ENCODE data around the gene SYNPO2. TPM values are rescaled to one million over a fixed set of nuclear protein-coding genes. Genes with fewer than 3 reads are reported as not detected.

SYNPO2 gene
- total and polyA plus RNA-seq, 2 of the 8 experiments (the other 6 are each of a cell fraction or from before 2014, with no cell fraction given), result 0.50 to 4.2 TPM

DNA sequence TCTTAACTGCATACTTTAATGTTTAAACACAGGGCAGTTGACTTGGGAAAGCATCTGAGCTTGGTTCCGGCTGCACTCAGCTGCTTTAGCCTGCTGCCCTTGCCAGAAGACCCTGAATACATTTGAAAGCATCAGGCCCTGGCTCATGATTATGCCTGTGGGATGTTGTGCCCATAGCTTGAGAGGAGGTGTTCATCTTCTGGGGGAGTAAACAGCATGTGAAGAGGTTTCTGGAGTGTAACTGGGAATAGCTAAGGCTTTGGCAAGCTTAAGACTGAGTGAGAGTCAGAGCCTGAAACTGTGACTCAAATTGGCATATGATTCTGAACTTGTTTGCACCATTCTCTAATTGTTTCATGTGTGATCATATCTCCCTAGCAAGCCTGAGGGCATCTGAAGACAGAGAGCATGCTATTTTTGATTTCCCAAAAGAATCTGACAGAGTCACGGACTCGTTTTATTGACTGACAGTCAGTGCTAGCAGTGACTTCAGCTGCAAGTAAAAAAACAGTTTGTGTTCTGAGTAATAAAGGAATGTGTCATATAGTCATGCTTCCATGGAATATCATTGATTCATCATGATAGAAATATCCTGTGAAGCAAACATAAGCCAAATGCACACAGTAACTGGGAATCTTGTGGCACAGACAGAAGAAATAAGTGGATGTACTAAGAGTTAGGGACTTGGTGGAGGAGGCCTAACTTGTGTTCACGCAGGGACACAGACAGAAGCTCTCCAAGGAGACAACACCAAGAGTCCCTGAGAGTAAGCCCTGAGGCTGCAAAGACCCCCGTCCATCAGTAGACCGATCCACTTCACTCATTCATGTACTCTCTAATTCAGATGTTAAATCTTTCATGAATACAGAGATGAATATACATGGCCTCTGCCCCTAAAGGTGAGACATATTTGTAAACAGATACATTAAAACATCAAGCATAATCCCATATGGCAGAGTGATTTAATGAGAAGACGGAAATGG, 100.7 kb downstream of the SYNPO2 start:
- Histone ChIP-seq H3K79me2 (ENCODE audit: control insufficient read depth in 1 of 2, insufficient read depth in 2 of 2, low read length in 2 of 2) (no peaks in the 10 kb centered on the region), H3K4me2 (ENCODE audit: insufficient read depth in 1 of 2, low read depth in 2 of 2, low read length in 2 of 2) (no peak overlapping the region), H3K23me2 (ENCODE audit: low read depth, low read length) (no peaks in the 10 kb centered on the region), H3K18ac (ENCODE audit: extremely low read depth, low read length) (no peak overlapping the region), H3K4ac (replicated peaks; ENCODE audit: insufficient read length, low read depth, low read length) (no peak overlapping the region), H2BK12ac (ENCODE audit: low read depth, low read length) (no peak overlapping the region), H3K36me3 (ENCODE audit: control insufficient read depth in 2 of 4, insufficient read depth in 4 of 4, low read length in 3 of 4) (no peaks in the 10 kb centered on the region), H3K23ac (ENCODE audit: insufficient read length) (no peak overlapping the region), H2AK5ac (ENCODE audit: low read depth, low read length) (no peak overlapping the region), H4K91ac (replicated peaks; ENCODE audit: insufficient read length, low read length) (no peak overlapping the region), H3K27me3 (replicated peaks in 1 of 4; ENCODE audit: control insufficient read depth in 3 of 4, extremely low read depth in 1 of 4, insufficient read depth in 3 of 4, low read length in 3 of 4) (no peaks in the 10 kb centered on the region), H2BK120ac (replicated peaks; ENCODE audit: low read depth, low read length) (no peak overlapping the region), H3K79me1 (ENCODE audit: low read depth, low read length) (no peaks in the 10 kb centered on the region), H3K56ac (replicated peaks; ENCODE audit: insufficient read length, low read depth, low read length) (no peak overlapping the region), H2BK15ac (ENCODE audit: low read length) (no peak overlapping the region), H4K8ac (ENCODE audit: extremely low read depth, insufficient read depth, low read length) (no peak overlapping the region), H3K27ac (ENCODE audit: low read depth, low read length) (no peak overlapping the region), H4K20me1 (replicated peaks in 1 of 2; ENCODE audit: control insufficient read depth in 1 of 2, insufficient read depth in 2 of 2, low read length in 2 of 2) (no peaks in the 10 kb centered on the region), H3K14ac (ENCODE audit: insufficient read length) (no peak overlapping the region), H3K4me1 (replicated peaks in 1 of 4; ENCODE audit: control insufficient read depth in 3 of 4, insufficient read depth in 4 of 4, low read length in 3 of 4) (peaks cover 0 to 5% (median 0%) of the 10 kb centered on the region in 4 experiments; a peak in 1 of 7 replicates), H3K9me3 (ENCODE audit: insufficient read depth in 2 of 2, low read depth in 1 of 2, low read length in 1 of 2) (no peaks in the 10 kb centered on the region), H2BK20ac (ENCODE audit: low read length) (no peak overlapping the region), H3K9ac (replicated peaks in 1 of 4; ENCODE audit: extremely low read depth in 1 of 4, low read depth in 3 of 4, low read length in 3 of 4) (no peak overlapping the region), H2AFZ (ENCODE audit: low read length) (no peak overlapping the region), H4K5ac (ENCODE audit: insufficient read length, low read depth, low read length) (no peak overlapping the region), H3K4me3 (ENCODE audit: extremely low read depth in 1 of 4, insufficient read depth in 2 of 4, low read depth in 3 of 4, low read length in 4 of 4) (no peak overlapping the region), H2BK5ac (ENCODE audit: low read depth, low read length) (no peak overlapping the region)
- ChIA-PET POLR2A (ENCODE audit: partially characterized antibody) (interaction anchor here (1.0 to 1.2 kb wide), 2 partner anchors 9 to 311 kb away, joined by 3 to 4 read pairs; a partner anchor contains a TSS), CTCF (ENCODE audit: partially characterized antibody) (interaction anchor here (0.5 to 2.5 kb wide), 8 partner anchors 8 to 265 kb away, joined by 3 to 8 read pairs (median 4); no protein-coding TSS in a partner anchor)
- 90% methylated on average over 7 of the region's 7 CpGs; no CpG with 5 or more reads in 1 of the 2 experiments for WGBS, 2 experiments (ENCODE audit: extremely low coverage in 1 of 2, insufficient coverage in 1 of 2, insufficient read length in 1 of 2, insufficient replicate concordance in 2 of 2, low coverage in 1 of 2, low lambda C conversion rate in 2 of 2, missing lambda C conversion rate in 1 of 2)
- DNase-seq (ENCODE audit: low read depth in 1 of 2, low spot score in 2 of 2) (no peak), FAIRE-seq (no peak)
- TF ChIP-seq RFX5 (IDR thresholded peaks at IDR 0.05; ENCODE audit: borderline replicate concordance, low read depth, low read length) (no peak), FOSL1 (IDR thresholded peaks at IDR 0.05; ENCODE audit: insufficient read depth, low read depth, low read length) (no peak)

Data from H1 (cell line).